Activated CD8-positive, alpha-beta T cell treated with anti-CD3 and anti-CD28 coated beads, Interleukin-2, amount 10 ng/mL, durations not matched to agents 7 days and 5 days (primary cell): ENCODE results near the gene MUS81. TPM values are rescaled to one million over a fixed set of nuclear protein-coding genes. Genes with fewer than 3 reads are reported as not detected.

Experiments used
- ATAC-seq: fragments of 150-1000 bp; cut with Tn5 transposase; one replicate; pipeline ENCODE4 v1.10.0; 2021; ENCODE audit warnings: moderate library complexity
- CTCF ChIA-PET: fragments of 350-600 bp; sonication (Branson Sonifier 250); formaldehyde crosslinking; loops from one replicate; lab custom pipeline; 2021; ENCODE audit warnings: antibody characterized with exemption; lab: Charles Lee
- POLR2A ChIA-PET: fragments of 350-600 bp; sonication (Branson Sonifier 250); formaldehyde crosslinking; loops from one replicate; lab custom pipeline; 2021; ENCODE audit warnings: antibody characterized with exemption; lab: Charles Lee
- DNase-seq: peaks from one replicate; pipeline ENCODE4 v3.0.0-alpha.2; 2020
- H3K27ac Mint-ChIP-seq: one replicate; pipeline ENCODE4 v1.8.0; 2021; ENCODE audit warnings: mild to moderate bottlenecking, mixed read lengths
- H3K27me3 Mint-ChIP-seq: one replicate; pipeline ENCODE4 v1.8.0; 2021; ENCODE audit warnings: low read depth, mixed read lengths
- H3K36me3 Mint-ChIP-seq: one replicate; pipeline ENCODE4 v1.8.0; 2021; ENCODE audit warnings: low read depth, mixed read lengths
- H3K4me1 Mint-ChIP-seq: one replicate; pipeline ENCODE4 v1.8.0; 2021; ENCODE audit warnings: low read depth, mixed read lengths
- H3K4me3 Mint-ChIP-seq: one replicate; pipeline ENCODE4 v1.8.0; 2021; ENCODE audit warnings: mild to moderate bottlenecking, mixed read lengths
- H3K9me3 Mint-ChIP-seq: one replicate; pipeline ENCODE4 v1.8.0; 2022; ENCODE audit warnings: mixed read lengths; ENCODE audit not compliant: insufficient read depth
- total RNA-seq, 2 experiments: library from RNA; stranded (reverse); gene quantifications; one replicate each; pipeline ENCODE4 v1.2.3, GENCODE V29; 2021

Gene MUS81
- total RNA-seq, 2 experiments from 2014 or later, result 106 to 111 TPM

DNA sequence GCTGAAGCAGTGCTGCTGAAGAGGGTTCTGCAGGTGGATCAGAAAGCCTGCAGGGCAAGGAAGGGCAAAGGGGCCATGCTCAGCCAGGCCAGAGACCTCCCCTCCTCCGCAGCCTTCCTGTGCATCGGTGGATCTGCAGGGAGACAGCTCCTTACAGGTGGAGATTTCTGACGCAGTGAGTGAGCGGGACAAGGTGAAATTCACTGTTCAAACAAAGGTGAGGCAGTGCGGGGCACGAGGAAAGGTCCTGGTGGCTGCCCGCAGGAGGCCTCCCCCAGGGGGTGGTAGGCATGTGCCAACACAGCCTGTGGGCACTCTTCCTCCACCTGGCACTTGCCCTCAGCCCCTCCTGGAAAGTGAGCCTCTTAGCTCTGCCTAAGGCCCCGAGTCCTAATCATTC, 10.9 kb upstream of the MUS81 start:
- ATAC-seq (peak; percentile 8), DNase-seq (no peak)
- Mint-ChIP-seq H3K27ac (peak overlapping the region; percentile 25), H3K4me1 (peaks cover 13% of the 10 kb centered on the region), H3K9me3 (no peaks in the 10 kb centered on the region), H3K4me3 (no peak overlapping the region), H3K36me3 (peaks cover 41% of the 10 kb centered on the region), H3K27me3 (no peaks in the 10 kb centered on the region)
- CTCF ChIA-PET, result interaction anchor here (1.0 to 7.2 kb wide), 6 partner anchors 11 to 196 kb away, joined by 3 to 36 read pairs (median 6); partner anchors contain the start of genes MUS81 and SNX32
- POLR2A ChIA-PET, result interaction anchor here (1.3 to 15.9 kb wide), 4 partner anchors 10 to 130 kb away, joined by 3 to 305 read pairs (median 10); partner anchors contain the start of genes CCDC85B, CTSW, FIBP and MUS81

DNA sequence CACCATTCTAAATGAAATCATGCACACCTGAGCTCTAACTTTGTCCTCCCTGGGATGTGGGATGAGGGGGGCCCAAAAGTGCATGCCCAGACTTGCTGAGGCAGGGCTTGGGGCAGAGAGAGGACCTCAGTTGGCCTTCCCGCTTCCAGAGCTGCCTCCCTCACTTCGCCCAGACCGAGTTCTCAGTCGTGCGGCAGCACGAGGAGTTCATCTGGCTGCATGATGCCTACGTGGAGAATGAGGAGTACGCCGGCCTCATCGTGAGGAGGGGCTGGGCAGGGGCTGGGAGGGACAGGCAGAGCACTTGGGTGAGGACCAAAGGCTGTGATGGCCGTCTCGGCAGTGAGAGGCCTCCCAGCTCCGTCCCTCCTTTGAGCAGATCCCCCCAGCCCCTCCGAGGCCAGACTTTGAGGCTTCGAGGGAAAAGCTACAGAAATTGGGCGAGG, 10.4 kb upstream of the MUS81 start:
- H3K9me3 Mint-ChIP-seq, result no peaks in the 10 kb centered on the region
- H3K36me3 Mint-ChIP-seq, result peaks cover 46% of the 10 kb centered on the region
- no peak for DNase-seq
- POLR2A ChIA-PET, result interaction anchor here (1.3 to 15.9 kb wide), 4 partner anchors 10 to 130 kb away, joined by 3 to 305 read pairs (median 10); partner anchors contain the start of genes CCDC85B, CTSW, FIBP and MUS81
- H3K4me1 Mint-ChIP-seq, result peaks cover 17% of the 10 kb centered on the region
- CTCF ChIA-PET, result interaction anchor here (1.0 to 7.2 kb wide), 7 partner anchors 10 to 195 kb away, joined by 3 to 36 read pairs (median 6); partner anchors contain the start of genes KAT5, MUS81 and SNX32
- H3K27ac Mint-ChIP-seq, result peak overlapping the region; percentile 25
- H3K27me3 Mint-ChIP-seq, result no peaks in the 10 kb centered on the region
- no peak overlapping the region for H3K4me3 Mint-ChIP-seq
- peak; percentile 1 for ATAC-seq

DNA sequence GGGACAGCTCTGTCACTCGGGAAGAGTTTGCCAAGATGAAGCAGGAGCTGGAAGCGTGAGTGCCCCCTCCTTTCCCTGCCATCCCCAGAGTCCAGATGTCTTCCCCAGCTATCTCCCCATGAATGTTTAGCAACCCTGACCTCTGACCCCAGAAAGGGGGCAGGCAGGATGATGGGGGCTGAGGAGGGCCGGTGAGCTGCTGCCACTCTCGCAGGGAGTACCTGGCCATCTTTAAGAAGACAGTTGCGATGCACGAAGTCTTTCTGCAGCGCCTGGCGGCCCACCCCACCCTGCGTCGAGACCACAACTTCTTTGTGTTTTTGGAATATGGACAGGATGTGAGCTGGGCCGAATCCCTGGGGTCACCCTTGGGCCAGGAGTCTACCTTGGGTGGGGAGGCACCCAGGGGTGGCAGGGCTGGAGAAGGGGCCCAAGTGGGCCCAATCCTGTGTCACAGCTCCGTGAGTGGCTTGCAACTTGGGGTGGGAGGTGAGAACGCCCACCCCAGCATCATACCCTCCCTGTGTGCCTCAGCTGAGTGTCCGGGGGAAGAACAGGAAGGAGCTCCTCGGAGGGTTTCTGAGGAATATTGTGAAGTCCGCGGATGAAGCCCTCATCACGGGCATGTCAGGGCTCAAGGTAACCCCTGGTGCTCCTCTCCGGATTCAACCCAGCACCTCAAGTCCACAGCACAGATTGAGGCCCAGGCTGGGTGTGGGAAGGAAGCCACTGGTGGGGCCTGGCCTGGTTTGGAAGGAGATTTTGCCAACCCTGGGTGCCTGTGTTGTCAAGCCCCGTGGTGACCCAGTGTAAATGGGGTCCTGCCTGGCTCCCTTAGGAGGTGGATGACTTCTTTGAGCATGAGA, 9.8 kb upstream of the MUS81 start:
- Mint-ChIP-seq H3K27ac (peak overlapping the region; percentile 25), H3K9me3 (no peaks in the 10 kb centered on the region), H3K27me3 (no peaks in the 10 kb centered on the region), H3K4me3 (no peak overlapping the region), H3K36me3 (peaks cover 51% of the 10 kb centered on the region), H3K4me1 (peaks cover 22% of the 10 kb centered on the region)
- ATAC-seq, result peak; percentile 20
- peak; percentile 22 for DNase-seq
- ChIA-PET CTCF (interaction anchor here (1.0 to 7.2 kb wide), 7 partner anchors 10 to 195 kb away, joined by 3 to 36 read pairs (median 6); partner anchors contain the start of genes KAT5, MUS81 and SNX32), POLR2A (interaction anchor here (1.3 to 15.9 kb wide), 4 partner anchors 9 to 131 kb away, joined by 3 to 305 read pairs (median 10); partner anchors contain the start of genes CCDC85B, CTSW, FIBP and MUS81)

- H3K4me3 Mint-ChIP-seq, result no peak overlapping the region
- H3K4me1 Mint-ChIP-seq, result peaks cover 29% of the 10 kb centered on the region
- H3K27me3 Mint-ChIP-seq, result no peaks in the 10 kb centered on the region
- peak; percentile 3 for ATAC-seq
- ChIA-PET POLR2A (interaction anchor here (0.8 to 15.9 kb wide), 6 partner anchors 8 to 199 kb away, joined by 3 to 305 read pairs (median 10); partner anchors contain the start of genes CCDC85B, CTSW, FIBP and MUS81), CTCF (interaction anchor here (0.9 to 7.2 kb wide), 10 partner anchors 8 to 225 kb away, joined by 3 to 36 read pairs (median 5); partner anchors contain the start of genes FIBP, KAT5 and MUS81)
- no peaks in the 10 kb centered on the region for H3K9me3 Mint-ChIP-seq
- DNase-seq, result peak; percentile 54
- H3K27ac Mint-ChIP-seq, result no peak overlapping the region
- peaks cover 58% of the 10 kb centered on the region for H3K36me3 Mint-ChIP-seq
Measured at GRCh38 chr11:65851083-65851579, 9.1 kb upstream of the MUS81 start.

GRCh38 chr11:65851811-65852507, 8.3 kb upstream of the MUS81 start:
- Mint-ChIP-seq H3K9me3 (no peaks in the 10 kb centered on the region), H3K4me3 (no peak overlapping the region), H3K27ac (peak overlapping the region; percentile 27), H3K27me3 (no peaks in the 10 kb centered on the region), H3K4me1 (peaks cover 37% of the 10 kb centered on the region), H3K36me3 (peaks cover 66% of the 10 kb centered on the region)
- ATAC-seq (no peak), DNase-seq (no peak)
- POLR2A ChIA-PET, result interaction anchor here (0.8 to 15.9 kb wide), 7 partner anchors 17 to 200 kb away, joined by 3 to 305 read pairs (median 6); partner anchors contain the start of genes CCDC85B, CTSW, FIBP and SNX32
- CTCF ChIA-PET, result interaction anchor here (0.9 to 7.2 kb wide), 12 partner anchors 8 to 226 kb away, joined by 3 to 36 read pairs (median 4); partner anchors contain the start of genes FIBP, KAT5 and MUS81

- ChIA-PET CTCF (interaction anchor here (1.0 to 2.7 kb wide), 9 partner anchors 8 to 211 kb away, joined by 3 to 11 read pairs (median 3); partner anchors contain the start of genes FIBP and KAT5), POLR2A (interaction anchor here (0.8 to 15.9 kb wide), 10 partner anchors 14 to 237 kb away, joined by 3 to 305 read pairs (median 4); partner anchors contain the start of genes CCDC85B, CTSW, FIBP and PCNX3)
- Mint-ChIP-seq H3K27me3 (no peaks in the 10 kb centered on the region), H3K9me3 (no peaks in the 10 kb centered on the region), H3K4me3 (no peak overlapping the region), H3K4me1 (peaks cover 37% of the 10 kb centered on the region), H3K36me3 (peaks cover 67% of the 10 kb centered on the region), H3K27ac (no peak overlapping the region)
- DNase-seq, result no peak
- ATAC-seq, result no peak
Measured at GRCh38 chr11:65852508-65853245, 7.6 kb upstream of the MUS81 start.

- peaks cover 67% of the 10 kb centered on the region for H3K36me3 Mint-ChIP-seq
- POLR2A ChIA-PET, result interaction anchor here (0.6 to 15.9 kb wide), 10 partner anchors 13 to 238 kb away, joined by 3 to 305 read pairs (median 4); partner anchors contain the start of genes CCDC85B, CTSW, FIBP and PCNX3
- CTCF ChIA-PET, result interaction anchor here (0.6 to 2.7 kb wide), 5 partner anchors 9 to 192 kb away, joined by 3 to 11 read pairs (median 6); partner anchors contain the start of gene FIBP
- H3K4me1 Mint-ChIP-seq, result peaks cover 39% of the 10 kb centered on the region
- DNase-seq, result no peak
- no peak for ATAC-seq
- H3K27me3 Mint-ChIP-seq, result no peaks in the 10 kb centered on the region
- no peak overlapping the region for H3K4me3 Mint-ChIP-seq
- peak overlapping the region; percentile 34 for H3K27ac Mint-ChIP-seq
- no peaks in the 10 kb centered on the region for H3K9me3 Mint-ChIP-seq
Measured at GRCh38 chr11:65853246-65853979, 6.8 kb upstream of the MUS81 start.

- peak overlapping the region; percentile 20 for H3K4me3 Mint-ChIP-seq
- no peaks in the 10 kb centered on the region for H3K9me3 Mint-ChIP-seq
- H3K36me3 Mint-ChIP-seq, result peaks cover 67% of the 10 kb centered on the region
- POLR2A ChIA-PET, result interaction anchor here (1.0 to 15.9 kb wide), 4 partner anchors 17 to 239 kb away, joined by 3 to 305 read pairs (median 7); partner anchors contain the start of genes CCDC85B, CTSW, FIBP and PCNX3
- H3K27me3 Mint-ChIP-seq, result no peaks in the 10 kb centered on the region
- peaks cover 43% of the 10 kb centered on the region for H3K4me1 Mint-ChIP-seq
- CTCF ChIA-PET, result interaction anchor here (0.6 to 1.2 kb wide), 2 partner anchors 10 to 191 kb away, joined by 3 read pairs; no protein-coding TSS in a partner anchor
- ATAC-seq (no peak), DNase-seq (no peak)
- H3K27ac Mint-ChIP-seq, result peak overlapping the region; percentile 6
Measured at GRCh38 chr11:65854161-65854592, 6.1 kb upstream of the MUS81 start.
